GM21529 (cell line): ENCODE data around the gene AKR1C1.
"Not testable (repeated sequence)": the region's sequence is repeated elsewhere in the genome, so short reads cannot be mapped to it uniquely, and the experiment has no call there.

ENCODE experiments used
- ATAC-seq: cut with Tn5 transposase; IDR thresholded peaks from one replicate; pipeline ENCODE4 v1.9.1; 2021; ENCODE audit not compliant: unreplicated experiment

Gene AKR1C1

DNA sequence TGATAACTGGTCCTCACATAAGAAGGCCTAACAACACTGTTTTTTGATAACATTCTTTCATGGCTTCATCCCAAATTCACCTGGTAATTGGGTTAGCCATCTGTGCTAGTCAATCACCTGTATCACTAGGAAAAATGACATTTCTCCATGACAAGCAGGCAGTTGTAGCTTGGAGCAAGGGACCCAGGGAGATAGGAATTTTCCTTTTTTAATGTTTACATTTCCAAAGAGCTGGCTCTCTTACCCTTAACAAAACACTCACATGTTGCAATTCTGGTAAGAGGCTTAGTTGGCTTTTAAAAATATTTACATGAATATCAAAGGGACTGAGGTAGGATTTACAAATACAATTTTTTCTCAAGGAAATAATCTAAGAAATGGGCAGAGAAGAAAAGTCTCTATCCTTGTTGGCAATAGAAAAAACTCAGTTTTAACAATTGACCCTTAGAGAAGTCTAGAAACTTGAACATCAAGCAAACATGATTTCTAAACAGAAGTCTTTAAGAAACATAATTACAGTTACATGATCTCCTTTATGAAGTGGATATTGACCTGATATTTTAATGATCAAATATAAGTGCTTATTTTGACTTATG is 16.1 kb upstream of the AKR1C1 start:
- no peak for ATAC-seq

DNA sequence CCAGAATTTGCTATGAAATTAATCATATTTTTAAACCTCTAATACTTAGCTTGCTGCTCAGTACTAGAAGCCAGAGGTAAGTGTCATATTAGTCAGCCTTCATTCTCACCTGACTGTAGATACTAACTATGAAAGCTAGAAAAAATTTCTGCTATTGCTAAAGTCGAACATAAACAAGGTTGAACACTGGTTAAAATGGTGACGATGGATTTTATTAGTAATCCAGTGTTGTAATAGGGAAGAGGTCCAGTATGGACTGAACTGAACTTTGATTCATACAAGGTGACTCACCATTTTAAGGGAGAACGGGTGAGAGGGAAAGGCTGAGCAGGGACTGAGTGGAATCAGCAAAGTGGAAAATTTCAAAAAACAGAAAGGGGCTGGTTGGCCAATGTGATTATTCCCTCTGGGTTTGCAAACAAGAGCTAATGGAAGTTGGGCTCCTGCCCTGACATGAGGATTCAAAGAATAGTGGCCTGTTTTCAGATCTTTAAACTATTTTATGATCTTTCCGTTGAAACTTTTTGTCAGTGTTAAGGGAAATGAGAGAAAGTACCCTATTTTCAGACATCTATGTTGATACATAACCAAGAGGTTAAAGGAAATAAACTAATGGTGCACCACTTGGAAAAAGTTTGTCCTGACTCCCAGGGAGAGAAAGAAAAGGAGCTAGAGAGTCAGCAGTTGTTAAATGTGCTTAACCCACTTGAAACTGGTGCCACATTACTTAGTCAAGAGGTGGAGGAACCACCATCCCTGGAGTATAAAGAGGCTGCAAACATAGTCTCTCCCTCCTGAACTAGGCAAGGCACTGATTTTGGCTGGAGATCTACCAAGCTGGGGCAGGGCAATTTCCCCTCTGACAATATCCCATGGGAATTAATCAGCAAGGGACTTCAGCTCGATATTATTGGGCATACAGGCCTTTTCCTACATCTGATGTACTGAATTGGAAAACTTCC is 15.3 kb upstream of the AKR1C1 start:
- no peak for ATAC-seq

DNA sequence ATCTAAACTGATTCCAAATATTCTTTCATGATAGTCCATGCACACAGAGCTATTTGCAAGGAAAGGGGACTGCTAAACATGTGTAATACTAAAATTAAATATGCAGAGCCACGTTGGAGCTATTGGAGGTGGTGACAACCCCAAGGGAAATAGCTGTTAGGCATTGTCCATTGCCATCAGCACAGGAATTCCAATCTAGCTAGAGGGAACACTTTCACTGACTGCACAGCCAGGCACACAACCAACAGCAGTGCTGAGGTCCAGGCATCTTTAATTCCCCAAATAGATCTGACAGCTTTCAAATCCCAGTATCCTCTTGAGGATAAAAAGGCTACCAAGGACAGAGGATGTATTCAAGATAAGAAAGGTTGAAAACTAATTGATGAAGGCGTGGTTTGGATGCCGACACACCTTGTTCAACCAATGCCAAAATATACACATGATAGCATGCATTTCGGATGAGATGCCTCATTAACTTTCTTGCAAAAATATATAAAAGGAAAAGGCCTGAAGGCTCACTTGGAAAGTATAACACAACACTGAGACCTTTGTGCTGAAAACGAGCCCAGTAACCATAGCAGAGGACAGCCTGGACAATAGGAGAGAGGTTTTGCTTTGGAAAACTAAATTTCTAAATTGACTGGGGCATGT is 11.6 kb upstream of the AKR1C1 start:
- not testable (repeated sequence) for ATAC-seq

DNA sequence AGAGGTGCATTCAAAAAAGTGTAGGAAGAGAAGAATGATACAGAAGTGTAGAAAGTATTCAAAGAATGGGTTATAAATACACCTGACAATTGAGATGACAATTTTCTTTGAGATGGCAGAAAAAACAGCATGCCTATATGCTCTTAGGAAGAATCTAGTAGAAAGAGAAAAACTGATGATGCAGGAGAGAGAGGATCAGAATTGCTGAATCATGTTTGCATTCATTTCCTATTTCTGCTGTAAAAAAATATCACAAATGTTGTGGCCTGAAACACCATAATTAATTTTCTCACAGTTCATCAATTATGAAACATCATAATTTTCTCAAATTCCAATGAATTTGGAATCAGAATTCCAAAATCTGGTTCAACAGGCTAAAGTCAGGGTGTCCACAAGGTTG is 9.8 kb upstream of the AKR1C1 start:
- no peak for ATAC-seq

DNA sequence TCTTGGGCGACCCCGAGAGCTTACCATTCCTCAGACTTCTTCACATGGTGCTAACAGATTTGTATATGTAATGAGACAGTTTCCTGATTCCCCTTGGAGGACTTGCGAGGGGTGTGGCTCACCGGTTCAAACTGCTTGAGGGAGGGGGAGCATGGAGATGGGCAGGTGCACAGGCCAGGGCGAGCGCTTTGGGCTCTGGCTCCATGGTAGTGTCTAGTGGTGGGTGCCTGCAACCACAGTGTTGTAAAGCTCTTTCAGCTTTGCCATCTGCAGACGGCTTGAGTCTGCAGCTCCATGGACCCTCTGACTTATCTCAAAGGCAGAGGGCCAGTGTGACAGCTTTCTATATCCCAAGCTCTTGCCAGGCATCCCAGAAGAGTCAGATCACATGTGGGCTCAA is 7.1 kb upstream of the AKR1C1 start:
- not testable (repeated sequence) for ATAC-seq

DNA sequence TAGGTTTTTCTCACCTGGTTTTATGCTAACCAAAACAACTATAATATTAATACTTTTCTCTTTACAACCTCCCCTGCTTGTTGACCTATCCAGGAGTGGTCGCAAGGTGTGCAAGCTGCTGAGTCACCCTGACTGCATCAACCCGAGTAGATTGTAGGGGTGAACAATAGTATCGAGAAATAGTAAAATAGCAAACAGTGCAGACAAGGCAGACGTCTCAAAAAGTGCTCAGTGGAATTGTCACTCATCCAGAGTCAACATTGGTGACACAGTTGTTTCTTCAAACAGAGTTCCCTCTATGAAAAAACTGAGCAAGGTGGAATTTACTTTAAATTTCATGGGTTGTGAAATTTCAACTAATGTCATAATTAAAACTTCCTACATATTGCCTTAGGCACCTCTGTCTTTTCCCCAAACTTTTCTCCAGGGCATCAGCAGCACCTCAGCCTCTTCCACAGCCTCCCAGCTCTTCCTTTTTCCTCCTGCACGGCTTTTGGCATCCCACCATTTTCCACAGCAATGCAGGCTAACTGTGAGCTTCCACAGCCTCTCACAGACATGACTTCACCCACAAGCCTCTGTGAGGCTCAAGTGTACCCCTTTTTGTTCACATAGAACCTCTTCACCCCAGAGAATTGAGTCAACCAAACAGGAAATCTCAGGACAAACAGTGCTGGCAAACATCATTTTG is 6.1 kb upstream of the AKR1C1 start:
- not testable (repeated sequence) for ATAC-seq

DNA sequence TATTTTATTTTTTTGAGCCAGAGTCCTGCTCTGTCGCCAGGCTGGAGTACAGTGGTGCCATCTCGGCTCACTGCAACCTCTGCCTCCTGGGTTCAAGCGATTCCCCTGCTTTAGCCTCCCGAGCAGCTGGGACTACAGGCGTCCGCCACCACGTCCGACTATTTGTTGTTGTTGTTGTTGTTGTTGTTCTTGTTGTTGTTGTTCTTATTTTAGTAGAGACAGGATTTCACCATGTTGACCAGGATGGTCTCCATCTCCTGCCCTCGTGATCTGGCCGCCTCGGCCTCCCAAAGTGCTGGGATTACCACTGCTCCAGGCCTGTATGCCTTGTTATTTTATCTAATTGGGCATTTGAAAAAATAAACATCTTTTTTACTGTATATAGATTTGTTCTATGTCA is 1.7 kb upstream of the AKR1C1 start:
- not testable (repeated sequence) for ATAC-seq

DNA sequence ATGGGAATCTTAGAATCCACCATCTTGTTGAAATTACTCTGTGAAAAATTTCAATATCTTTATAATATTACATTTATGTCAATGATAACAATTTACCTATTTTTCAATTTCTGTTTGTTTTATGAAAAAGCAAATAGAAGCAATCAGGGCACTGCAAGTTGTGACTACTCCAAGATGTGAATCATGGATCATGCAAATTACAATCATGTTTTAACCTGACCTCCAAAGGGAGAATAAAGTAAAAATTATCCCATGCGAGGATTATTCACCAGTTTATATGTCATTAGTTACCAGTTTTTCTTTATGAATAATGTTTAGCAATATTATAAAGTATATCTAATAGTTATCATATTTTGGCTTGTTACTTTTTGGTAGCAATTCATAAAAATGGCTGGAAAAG is 907 bp upstream of the AKR1C1 start:
- not testable (repeated sequence) for ATAC-seq

DNA sequence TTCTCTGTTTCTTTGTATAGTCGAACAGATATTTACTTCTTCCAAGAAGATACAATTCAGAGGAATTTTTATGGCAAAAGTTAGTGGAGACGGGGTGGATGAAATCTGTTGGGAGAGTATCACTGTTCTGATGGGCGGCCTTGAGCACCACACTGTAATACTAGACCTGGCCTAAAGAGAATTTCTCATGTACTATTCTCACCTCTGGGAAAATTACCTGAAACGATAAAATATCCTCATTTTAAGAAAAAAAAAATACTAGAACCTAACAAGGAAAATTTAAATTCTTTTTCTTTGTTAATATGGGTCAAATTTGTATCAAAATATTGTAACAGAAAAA is 570 bp downstream of the AKR1C1 start:
- ATAC-seq = not testable (repeated sequence)

DNA sequence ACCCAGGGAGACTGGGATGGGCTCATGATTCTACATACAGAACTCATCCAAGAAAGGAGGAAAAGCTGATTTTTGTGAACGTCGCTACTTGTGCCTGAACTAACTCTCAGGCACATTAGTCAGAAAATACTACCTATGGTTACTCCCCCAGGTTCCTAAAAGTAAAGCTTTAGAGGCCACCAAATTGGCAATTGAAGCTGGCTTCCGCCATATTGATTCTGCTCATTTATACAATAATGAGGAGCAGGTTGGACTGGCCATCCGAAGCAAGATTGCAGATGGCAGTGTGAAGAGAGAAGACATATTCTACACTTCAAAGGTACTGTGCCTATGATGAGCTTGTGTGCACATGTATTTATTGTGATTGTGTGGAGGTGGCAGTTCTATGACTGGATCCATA is 2.5 kb downstream of the AKR1C1 start:
- ATAC-seq = not testable (repeated sequence)

DNA sequence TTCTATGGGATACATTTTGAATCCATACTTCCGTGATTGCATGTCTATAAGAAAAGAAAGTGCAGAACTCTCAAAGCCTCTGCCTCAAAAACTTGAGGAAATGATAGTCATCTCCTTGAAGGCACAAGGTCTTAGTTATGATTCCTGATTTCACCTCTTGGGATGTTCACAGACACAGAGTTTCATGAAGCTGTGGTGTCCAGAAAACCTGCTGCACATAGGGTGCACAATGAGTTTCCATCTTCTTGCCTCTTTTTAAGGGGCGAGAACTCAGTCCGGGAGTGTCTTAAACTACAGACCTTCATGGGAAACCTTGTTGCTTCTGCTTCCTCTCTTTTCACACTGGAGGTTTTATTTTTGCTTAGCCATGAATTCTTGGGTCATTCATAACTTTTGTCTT is 4.0 kb downstream of the AKR1C1 start:
- ATAC-seq = not testable (repeated sequence)

DNA sequence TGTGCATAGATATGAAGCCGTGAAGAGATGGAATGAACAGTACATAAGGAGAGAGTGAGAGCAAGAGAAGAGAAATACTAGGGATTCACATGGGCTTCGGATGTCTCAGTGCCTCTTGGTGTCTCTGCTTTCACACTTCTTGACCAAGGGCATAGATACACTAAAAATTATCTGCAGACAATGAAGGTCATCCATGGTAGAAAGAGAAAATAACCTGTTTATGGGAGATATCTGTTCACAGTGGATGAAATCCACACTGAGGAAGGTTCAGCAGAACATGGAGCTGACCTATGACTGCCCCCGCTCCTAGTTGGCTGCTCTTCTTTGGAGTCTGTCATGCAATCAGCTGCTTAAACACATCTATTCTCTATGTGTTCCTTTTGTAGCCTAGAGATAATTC is 6.1 kb downstream of the AKR1C1 start:
- ATAC-seq = not testable (repeated sequence)

DNA sequence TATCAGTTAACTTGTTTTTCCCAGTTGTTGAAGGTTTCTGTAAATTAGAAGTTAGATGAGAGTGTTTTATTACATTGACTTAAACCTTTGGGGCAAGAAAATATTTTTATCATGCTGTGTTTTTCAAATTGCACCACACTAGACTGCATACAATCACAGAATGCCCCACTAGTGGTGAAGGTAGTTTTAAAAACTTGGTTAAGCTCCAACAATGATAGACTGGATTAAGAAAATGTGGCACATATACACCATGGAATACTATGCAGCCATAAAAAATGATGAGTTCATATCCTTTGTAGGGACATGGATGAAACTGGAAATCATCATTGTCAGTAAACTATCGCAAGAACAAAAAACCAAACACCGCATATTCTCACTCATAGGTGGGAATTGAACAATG is 7.1 kb downstream of the AKR1C1 start:
- ATAC-seq = not testable (repeated sequence)

DNA sequence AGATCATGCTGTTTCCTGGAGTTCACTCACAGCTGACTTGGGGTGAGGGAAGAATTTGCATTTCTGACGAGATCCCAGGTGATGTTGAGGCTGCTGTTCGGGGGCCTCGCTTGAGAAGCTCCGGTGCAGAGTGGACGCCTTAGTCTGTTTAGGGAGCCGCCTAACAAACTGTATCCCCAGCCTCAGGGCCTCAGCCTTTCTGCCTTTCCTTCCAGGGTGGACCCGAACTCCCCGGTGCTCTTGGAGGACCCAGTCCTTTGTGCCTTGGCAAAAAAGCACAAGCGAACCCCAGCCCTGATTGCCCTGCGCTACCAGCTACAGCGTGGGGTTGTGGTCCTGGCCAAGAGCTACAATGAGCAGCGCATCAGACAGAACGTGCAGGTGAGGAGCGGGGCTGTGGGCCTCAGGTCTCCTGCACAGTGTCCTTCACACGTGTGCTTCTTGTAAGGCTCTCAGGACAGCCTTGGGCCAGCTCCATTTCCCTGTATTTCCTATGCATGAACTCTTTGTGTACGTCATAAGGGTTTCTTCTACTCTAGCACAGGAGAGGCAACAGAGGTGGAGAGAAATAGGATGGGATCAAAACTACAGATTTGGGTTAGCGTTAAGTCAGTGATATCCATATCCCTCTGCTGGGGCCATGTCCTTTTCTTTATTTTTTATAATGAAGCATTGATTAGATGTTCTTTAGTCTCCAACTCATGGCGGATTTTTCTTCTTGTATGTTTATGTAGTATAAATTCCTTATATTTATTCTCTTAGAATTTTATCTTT is 9.3 kb downstream of the AKR1C1 start:
- ATAC-seq = not testable (repeated sequence)

DNA sequence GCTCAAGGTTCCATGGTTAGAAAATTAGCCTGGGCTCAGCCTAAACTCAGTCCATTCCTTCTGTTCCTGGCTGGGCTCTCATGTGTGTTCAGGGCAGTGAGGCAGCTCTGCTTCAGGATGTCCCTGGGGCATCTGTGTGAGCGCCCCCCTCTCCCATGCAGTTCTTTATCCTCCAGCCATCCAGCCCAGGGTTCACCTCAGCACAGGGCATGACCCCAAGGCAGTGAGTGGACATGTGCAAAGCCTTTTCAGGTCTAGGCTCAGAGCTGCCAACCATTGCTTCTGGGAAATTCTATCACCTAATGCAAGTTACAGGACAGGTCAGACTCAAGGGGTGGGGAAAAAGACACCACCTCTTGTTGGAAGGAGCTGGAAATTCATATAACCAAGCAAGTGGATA is 10.1 kb downstream of the AKR1C1 start:
- ATAC-seq = not testable (repeated sequence)

DNA sequence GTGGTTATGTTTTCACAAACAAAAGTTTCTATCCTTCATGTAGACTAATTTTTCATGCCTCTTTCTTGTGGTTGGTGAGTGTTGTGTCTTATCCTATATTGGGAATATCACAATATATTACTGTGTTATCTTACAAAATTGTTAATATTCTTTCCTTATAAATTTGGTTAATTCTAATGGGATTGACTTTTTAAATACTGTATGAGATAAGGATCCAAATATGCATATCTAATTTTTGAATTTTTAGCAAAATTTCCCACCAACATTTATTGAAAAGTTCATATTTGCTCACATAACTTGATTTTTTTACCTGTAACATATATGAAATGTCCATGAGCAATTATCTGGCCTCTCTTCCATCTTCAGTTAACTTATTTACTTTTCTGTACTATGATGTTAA is 11.2 kb downstream of the AKR1C1 start:
- not testable (repeated sequence) for ATAC-seq

DNA sequence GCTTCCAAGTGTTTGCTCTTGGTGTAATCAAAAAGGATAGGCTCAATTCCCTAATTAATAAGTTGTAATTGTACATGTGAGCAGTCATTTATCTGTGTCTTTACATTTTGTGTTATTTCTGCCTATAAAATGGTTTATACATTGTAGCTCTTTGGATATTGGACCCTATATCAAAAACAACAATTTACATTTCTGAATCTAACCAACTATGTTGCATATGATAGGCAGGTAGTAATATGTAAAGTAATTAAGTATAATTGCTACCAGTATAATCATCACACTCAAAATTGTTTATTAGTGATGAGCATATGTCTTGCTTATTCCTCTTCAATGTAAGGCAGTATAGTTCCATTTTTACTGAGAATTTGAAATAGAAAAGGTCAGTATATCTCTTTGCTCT is 13.8 kb downstream of the AKR1C1 start:
- ATAC-seq = no peak

DNA sequence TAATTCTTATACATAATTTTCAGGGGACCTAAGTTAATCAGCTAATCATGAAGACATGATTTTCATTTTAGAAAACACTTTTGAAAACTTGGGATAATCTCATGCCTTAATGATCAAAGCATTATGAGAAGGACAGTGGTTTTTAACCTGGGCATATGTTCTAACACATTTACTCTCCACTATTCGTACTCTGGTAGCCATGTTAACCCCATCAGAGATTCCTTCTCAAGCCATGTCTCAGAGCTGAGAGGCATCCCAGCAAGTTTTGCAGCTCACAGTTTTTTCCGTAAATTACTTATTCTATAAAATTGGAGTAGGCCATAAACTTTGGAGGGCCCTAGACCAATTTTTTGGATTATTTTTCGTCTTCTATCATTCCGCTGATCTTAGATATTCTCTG is 15.7 kb downstream of the AKR1C1 start:
- no peak for ATAC-seq

DNA sequence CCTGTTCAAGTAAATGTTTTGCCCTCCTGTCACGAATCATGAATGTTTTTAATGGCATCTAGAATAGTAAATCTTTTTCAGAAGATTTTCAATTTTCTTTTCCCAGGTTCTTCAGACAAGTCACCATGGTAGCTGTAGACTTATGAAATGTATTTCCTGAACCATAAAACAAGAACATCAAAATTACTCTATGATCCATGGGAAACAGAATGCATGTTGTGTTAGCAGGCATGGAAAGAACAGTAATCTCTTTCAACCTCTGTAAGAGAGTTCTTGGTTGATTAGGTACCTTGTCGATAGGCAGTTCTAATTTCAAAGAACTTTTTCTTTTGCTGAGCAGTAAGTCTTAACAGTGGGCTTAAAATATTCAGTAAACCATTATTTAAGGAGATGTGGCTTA is 17.6 kb downstream of the AKR1C1 start:
- no peak for ATAC-seq

DNA sequence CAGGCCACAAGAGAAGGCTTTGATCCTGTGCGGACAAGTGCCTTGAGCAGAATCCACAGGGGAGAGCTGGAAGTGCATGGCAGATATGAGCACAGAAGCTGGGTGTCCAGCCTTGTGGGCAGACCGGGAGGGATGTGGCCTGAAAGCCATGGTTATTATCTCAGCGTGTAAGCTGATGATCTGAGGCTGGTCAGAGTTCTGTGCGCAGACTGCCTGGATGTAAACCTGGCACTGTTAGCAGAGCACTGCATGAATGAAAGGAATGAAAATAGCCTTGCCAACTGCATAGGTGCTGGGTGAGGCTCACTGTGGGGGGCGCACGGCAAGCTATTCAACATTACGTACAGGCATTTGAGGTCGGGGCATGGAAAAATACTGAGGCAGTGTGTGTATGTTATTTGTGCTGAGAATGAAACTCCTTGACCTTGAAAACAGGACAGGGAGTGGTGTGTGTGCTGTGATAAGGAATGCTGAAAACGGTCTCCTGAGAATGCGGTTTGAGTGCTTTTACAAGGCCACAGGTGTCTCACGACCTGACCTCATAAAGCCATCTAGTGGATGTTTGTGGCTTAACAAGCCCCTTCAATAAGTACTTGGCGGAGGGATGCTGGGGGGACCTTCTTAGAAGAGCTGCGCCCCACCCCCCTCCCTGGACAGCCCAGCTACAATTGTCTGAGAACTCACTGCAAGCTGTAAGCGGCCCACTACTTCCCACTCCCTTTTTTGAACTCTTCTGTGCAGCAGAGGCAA is 18.7 kb downstream of the AKR1C1 start:
- no peak for ATAC-seq
